ENCODE measurements around the gene LRRD1.
"Not testable (repeated sequence)": the region's sequence is repeated elsewhere in the genome, so short reads cannot be mapped to it uniquely, and the experiment has no call there.

Gene LRRD1

GRCh38 chr7:92131093-92131492, 47.8 kb downstream of the LRRD1 start:
- no peak for DNase-seq (ENCODE audit: low read depth, low spot score)
- no peaks in the 10 kb centered on the region for H3K4me1 ChIP-seq (ENCODE audit: insufficient read depth, insufficient read length)
- H3K36me3 ChIP-seq (ENCODE audit: insufficient read depth, insufficient read length, low read length) = peaks cover 44% of the 10 kb centered on the region
- TF ChIP-seq ZNF274 (IDR thresholded peaks at IDR 0.05; ENCODE audit: low read depth, low read length) = no peak
- TF ChIP-seq YY1 (IDR thresholded peaks at IDR 0.05; ENCODE audit: insufficient read depth, insufficient read length) = no peak
- no peak overlapping the region for H3K9ac ChIP-seq (ENCODE audit: insufficient read length, low read depth)
- no peak overlapping the region for H3K4me3 ChIP-seq (ENCODE audit: insufficient read length, low read depth)
- no peaks in the 10 kb centered on the region for H3K9me3 ChIP-seq (ENCODE audit: insufficient read depth, low read length)
- no peaks in the 10 kb centered on the region for H3K27me3 ChIP-seq (ENCODE audit: insufficient read depth, insufficient read length)

- DNase-seq (ENCODE audit: low read depth, low spot score) = no peak
- H3K4me1 ChIP-seq (ENCODE audit: insufficient read depth, insufficient read length) = no peaks in the 10 kb centered on the region
- H3K9ac ChIP-seq (ENCODE audit: insufficient read length, low read depth) = no peak overlapping the region
- H3K27me3 ChIP-seq (ENCODE audit: insufficient read depth, insufficient read length) = no peaks in the 10 kb centered on the region
- H3K36me3 ChIP-seq (ENCODE audit: insufficient read depth, insufficient read length, low read length) = peaks cover 61% of the 10 kb centered on the region
- H3K4me3 ChIP-seq (ENCODE audit: insufficient read length, low read depth) = no peak overlapping the region
- TF ChIP-seq SUZ12 (IDR thresholded peaks at IDR 0.05; ENCODE audit: extremely low read depth, insufficient read depth, insufficient read length) (no peak), ZNF274 (IDR thresholded peaks at IDR 0.05; ENCODE audit: low read depth, low read length) (no peak), YY1 (IDR thresholded peaks at IDR 0.05; ENCODE audit: insufficient read depth, insufficient read length) (no peak)
- H3K9me3 ChIP-seq (ENCODE audit: insufficient read depth, low read length) = no peaks in the 10 kb centered on the region
Measured at GRCh38 chr7:92121681-92122080, 57.3 kb downstream of the LRRD1 start.

- TF ChIP-seq SUZ12 (IDR thresholded peaks at IDR 0.05; ENCODE audit: extremely low read depth, insufficient read depth, insufficient read length) (no peak), ZNF274 (IDR thresholded peaks at IDR 0.05; ENCODE audit: low read depth, low read length) (no peak), YY1 (IDR thresholded peaks at IDR 0.05; ENCODE audit: insufficient read depth, insufficient read length) (no peak)
- Histone ChIP-seq H3K36me3 (ENCODE audit: insufficient read depth, insufficient read length, low read length) (peaks cover 54% of the 10 kb centered on the region), H3K9me3 (ENCODE audit: insufficient read depth, low read length) (no peaks in the 10 kb centered on the region), H3K4me1 (ENCODE audit: insufficient read depth, insufficient read length) (no peaks in the 10 kb centered on the region), H3K9ac (ENCODE audit: insufficient read length, low read depth) (no peak overlapping the region), H3K27me3 (ENCODE audit: insufficient read depth, insufficient read length) (no peaks in the 10 kb centered on the region), H3K4me3 (ENCODE audit: insufficient read length, low read depth) (no peak overlapping the region)
- no peak for DNase-seq (ENCODE audit: low read depth, low spot score)
Measured at GRCh38 chr7:92119213-92119759, 59.7 kb downstream of the LRRD1 start.

GRCh38 chr7:92116949-92117348, 62.0 kb downstream of the LRRD1 start:
- no peak overlapping the region for H3K4me3 ChIP-seq (ENCODE audit: insufficient read length, low read depth)
- H3K4me1 ChIP-seq (ENCODE audit: insufficient read depth, insufficient read length) = no peaks in the 10 kb centered on the region
- no peaks in the 10 kb centered on the region for H3K27me3 ChIP-seq (ENCODE audit: insufficient read depth, insufficient read length)
- H3K36me3 ChIP-seq (ENCODE audit: insufficient read depth, insufficient read length, low read length) = peaks cover 42% of the 10 kb centered on the region
- H3K9ac ChIP-seq (ENCODE audit: insufficient read length, low read depth) = no peak overlapping the region
- DNase-seq (ENCODE audit: low read depth, low spot score) = no peak
- no peak for TF ChIP-seq SUZ12 (IDR thresholded peaks at IDR 0.05; ENCODE audit: extremely low read depth, insufficient read depth, insufficient read length)
- TF ChIP-seq ZNF274 (IDR thresholded peaks at IDR 0.05; ENCODE audit: low read depth, low read length) = no peak
- no peak for TF ChIP-seq YY1 (IDR thresholded peaks at IDR 0.05; ENCODE audit: insufficient read depth, insufficient read length)
- no peaks in the 10 kb centered on the region for H3K9me3 ChIP-seq (ENCODE audit: insufficient read depth, low read length)

GRCh38 chr7:92115821-92116220, 63.1 kb downstream of the LRRD1 start:
- Histone ChIP-seq H3K4me3 (ENCODE audit: insufficient read length, low read depth) (no peak overlapping the region), H3K9me3 (ENCODE audit: insufficient read depth, low read length) (no peaks in the 10 kb centered on the region), H3K9ac (ENCODE audit: insufficient read length, low read depth) (no peak overlapping the region), H3K36me3 (ENCODE audit: insufficient read depth, insufficient read length, low read length) (peaks cover 43% of the 10 kb centered on the region), H3K27me3 (ENCODE audit: insufficient read depth, insufficient read length) (no peaks in the 10 kb centered on the region), H3K4me1 (ENCODE audit: insufficient read depth, insufficient read length) (no peaks in the 10 kb centered on the region)
- DNase-seq (ENCODE audit: low read depth, low spot score) = no peak
- TF ChIP-seq ZNF274 (IDR thresholded peaks at IDR 0.05; ENCODE audit: low read depth, low read length) (no peak), SUZ12 (IDR thresholded peaks at IDR 0.05; ENCODE audit: extremely low read depth, insufficient read depth, insufficient read length) (no peak), YY1 (IDR thresholded peaks at IDR 0.05; ENCODE audit: insufficient read depth, insufficient read length) (no peak)

GRCh38 chr7:92110857-92111256, 68.1 kb downstream of the LRRD1 start:
- peaks cover 33% of the 10 kb centered on the region for H3K36me3 ChIP-seq (ENCODE audit: insufficient read depth, insufficient read length, low read length)

GRCh38 chr7:92108821-92109220, 70.1 kb downstream of the LRRD1 start:
- H3K36me3 ChIP-seq (ENCODE audit: insufficient read depth, insufficient read length, low read length) = peaks cover 38% of the 10 kb centered on the region
- H3K4me3 ChIP-seq (ENCODE audit: insufficient read length, low read depth) = no peak overlapping the region
- TF ChIP-seq ZNF274 (IDR thresholded peaks at IDR 0.05; ENCODE audit: low read depth, low read length) = no peak
- no peak for TF ChIP-seq SUZ12 (IDR thresholded peaks at IDR 0.05; ENCODE audit: extremely low read depth, insufficient read depth, insufficient read length)
- TF ChIP-seq YY1 (IDR thresholded peaks at IDR 0.05; ENCODE audit: insufficient read depth, insufficient read length) = no peak
- H3K9ac ChIP-seq (ENCODE audit: insufficient read length, low read depth) = no peak overlapping the region
- no peaks in the 10 kb centered on the region for H3K4me1 ChIP-seq (ENCODE audit: insufficient read depth, insufficient read length)
- H3K9me3 ChIP-seq (ENCODE audit: insufficient read depth, low read length) = no peaks in the 10 kb centered on the region
- no peak for DNase-seq (ENCODE audit: low read depth, low spot score)
- no peaks in the 10 kb centered on the region for H3K27me3 ChIP-seq (ENCODE audit: insufficient read depth, insufficient read length)

More at GRCh38 chr7:92110857-92111256, 68.1 kb downstream of the LRRD1 start:
- H3K4me3 ChIP-seq (ENCODE audit: insufficient read length, low read depth) = no peak overlapping the region
- no peaks in the 10 kb centered on the region for H3K9me3 ChIP-seq (ENCODE audit: insufficient read depth, low read length)
- no peak overlapping the region for H3K9ac ChIP-seq (ENCODE audit: insufficient read length, low read depth)
- TF ChIP-seq SUZ12 (IDR thresholded peaks at IDR 0.05; ENCODE audit: extremely low read depth, insufficient read depth, insufficient read length) = no peak
- TF ChIP-seq ZNF274 (IDR thresholded peaks at IDR 0.05; ENCODE audit: low read depth, low read length) = no peak
- TF ChIP-seq YY1 (IDR thresholded peaks at IDR 0.05; ENCODE audit: insufficient read depth, insufficient read length) = no peak
- H3K4me1 ChIP-seq (ENCODE audit: insufficient read depth, insufficient read length) = no peaks in the 10 kb centered on the region
- no peaks in the 10 kb centered on the region for H3K27me3 ChIP-seq (ENCODE audit: insufficient read depth, insufficient read length)
- no peak for DNase-seq (ENCODE audit: low read depth, low spot score)

GRCh38 chr7:92102862-92103261, 76.1 kb downstream of the LRRD1 start:
- H3K4me1 ChIP-seq (ENCODE audit: insufficient read depth, insufficient read length); DNase-seq (ENCODE audit: low read depth, low spot score); H3K9me3 ChIP-seq (ENCODE audit: insufficient read depth, low read length); H3K9ac ChIP-seq (ENCODE audit: insufficient read length, low read depth); H3K27me3 ChIP-seq (ENCODE audit: insufficient read depth, insufficient read length); H3K4me3 ChIP-seq (ENCODE audit: insufficient read length, low read depth): not testable (repeated sequence)
- peaks cover 41% of the 10 kb centered on the region for H3K36me3 ChIP-seq (ENCODE audit: insufficient read depth, insufficient read length, low read length)
